Pancreas (tissue), 10 donors: ENCODE results near the gene CCDC78. TPM values are rescaled to one million over a fixed set of nuclear protein-coding genes. Genes with fewer than 3 reads are reported as not detected.
A peak's percentile ranks its signal among the peaks of the same experiment; 100 is the strongest.

Experiments used
- ATAC-seq, 4 donors: fragments of 200-7000 bp; cut with Tn5 transposase; one replicate each; pipeline versions ENCODE4 v1.8.0 to v1.9.1; 2020; ENCODE audit warnings: mild to moderate bottlenecking in 4 of 4, moderate library complexity in 4 of 4
- DNase-seq, 6 donors: peaks; one replicate each; pipeline ENCODE4 v3.0.0-alpha.2; 2020
- FAIRE-seq: peaks from 2 replicates; lab custom pipeline; 2012; peaks lifted over from hg19 to GRCh38; lab: Jason Lieb, UNC
- H3K27ac ChIP-seq, 4 donors: fragments of 200-600 bp; sonication (generic); 1 replicate in 3 of 4; 2 replicates in 1 of 4; pipeline versions ENCODE4 v1.5.0 to v1.8.0; 2020
- H3K27me3 ChIP-seq, 4 donors: fragments of 200-600 bp; one replicate each; pipeline ENCODE4 v1.8.0; 2021
- H3K36me3 ChIP-seq, 3 donors: fragments of 200-600 bp; sonication (generic) in 1 of 3; one replicate each; pipeline versions ENCODE4 v1.5.0 to v1.8.0; 2020 to 2021
- H3K4me1 ChIP-seq, 3 donors: fragments of 200-600 bp; one replicate each; pipeline ENCODE4 v1.8.0; 2021
- H3K4me3 ChIP-seq, 4 donors: fragments of 200-600 bp; sonication (generic) in 2 of 4; one replicate each; pipeline versions ENCODE4 v1.5.0 to v1.8.0; 2020 to 2021
- H3K9me3 ChIP-seq, 4 donors: fragments of 200-600 bp; one replicate each; pipeline ENCODE4 v1.8.0; 2021
- CTCF ChIP-seq, 4 donors: fragments of 200-600 bp; sonication (generic) in 3 of 4; IDR thresholded peaks; one replicate each; pipeline versions ENCODE4 v1.5.0 to v1.8.0; 2021; ENCODE audit warnings: antibody characterized with exemption in 4 of 4
- WGBS, 2 donors: extraction: QIAGEN DNeasy Blood & Tissue Kit; methylation state at CpG; one replicate each; pipeline ENCODE4 v1.1.7; 2013; 5-methylcytosine and 5-hydroxymethylcytosine counted together
- intact Hi-C, 3 donors: fragments of 100-400 bp; cut with DNase I; formaldehyde crosslinking; loops; one replicate each; pipeline versions ENCODE4 v1.11.1 to v1.14.2; 2022
- polyA plus RNA-seq, 2 donors: library from polyadenylated mRNA; stranded (reverse); fragments of 200-250 nt; gene quantifications; one replicate each; pipeline ENCODE4 v1.2.3, GENCODE V29; 2013
- total RNA-seq, 6 donors: library from RNA; stranded (reverse); fragmentation: NEBNext Ultra II Directional in 4 of 6; extraction: Animal tissue kit (Norgen Biotek cat#: 25700) in 4 of 6; gene quantifications; one replicate each; pipeline versions ENCODE4 v1.2.1 to v1.2.4, GENCODE V29; 2021 to 2023
- donor health status: healthy with polysubstance abuse.
- donor health status: DM: no; HTN: no; CAD: no; lungs with moderate emphysema.
- donor health status: DM: no; HTN: no; CAD: no.
- donor health status: control.
- donor health status: control.
- donor health status: Bipolar disorder and iron deficiency.
- donor health status: DM: yes; HTN: yes; CAD: no.
- donor health status: DM: no; HTN: no; CAD: no.
- donor health status: DM: no; HTN: no; CAD: no.
- donor health status: DM: yes; HTN: yes; CAD: no.

Gene CCDC78
- total and polyA plus RNA-seq, 8 donors, result 0.16 to 7.7 (median 0.46) TPM

- Histone ChIP-seq H3K4me1 (peaks cover 9 to 11% (median 9%) of the 10 kb centered on the region in 3 donors), H3K36me3 (peaks cover 0 to 19% (median 17%) of the 10 kb centered on the region in 3 donors), H3K27me3 (no peaks in the 10 kb centered on the region), H3K4me3 (no peak overlapping the region), H3K27ac (no peak overlapping the region), H3K9me3 (no peaks in the 10 kb centered on the region)
- intact Hi-C loops, result no loop called here
- 76 to 82% methylated on average over 23 of the region's 23 CpGs for WGBS, 2 donors
- peak in 2 of 6 donors; percentile 33 to 84 for DNase-seq
- no peak for ATAC-seq
- no peak for TF ChIP-seq CTCF (IDR thresholded peaks at IDR 0.05)
- no peak for FAIRE-seq
These were observed 49.3 kb downstream of the CCDC78 start for GRCh38 chr16:676913-677312.

GRCh38 chr16:676565-676902, 49.7 kb downstream of the CCDC78 start:
- H3K4me1 ChIP-seq, result peaks cover 5 to 7% (median 6%) of the 10 kb centered on the region in 3 donors

GRCh38 chr16:675884-676564, 50.2 kb downstream of the CCDC78 start:
- Histone ChIP-seq H3K27me3 (no peaks in the 10 kb centered on the region), H3K4me3 (peak overlapping the region in 2 of 4 donors; percentile 30 to 35), H3K9me3 (no peaks in the 10 kb centered on the region), H3K36me3 (peaks cover 0 to 21% (median 20%) of the 10 kb centered on the region in 3 donors), H3K27ac (no peak overlapping the region), H3K4me1 (peaks cover under 1 to 2% (median 1%) of the 10 kb centered on the region in 3 donors)
- FAIRE-seq, result no peak
- WGBS, 2 donors, result 42 to 46% methylated on average over 24 to 25 of the region's 25 CpGs
- DNase-seq, result peak in 1 of 6 donors; percentile 87
- ATAC-seq, result no peak
- intact Hi-C loops, result no loop called here
- TF ChIP-seq CTCF (IDR thresholded peaks at IDR 0.05), result no peak

More at GRCh38 chr16:676565-676902, 49.7 kb downstream of the CCDC78 start:
- ATAC-seq, result no peak
- H3K27ac ChIP-seq, result no peak overlapping the region
- intact Hi-C loops, result no loop called here
- FAIRE-seq, result no peak
- WGBS, 2 donors, result 88 to 92% methylated on average over 18 to 21 of the region's 21 CpGs
- H3K4me3 ChIP-seq, result no peak overlapping the region
- no peak for TF ChIP-seq CTCF (IDR thresholded peaks at IDR 0.05)
- H3K9me3 ChIP-seq, result no peaks in the 10 kb centered on the region
- no peaks in the 10 kb centered on the region for H3K27me3 ChIP-seq
- peaks cover 0 to 17% (median 15%) of the 10 kb centered on the region in 3 donors for H3K36me3 ChIP-seq
- no peak for DNase-seq

GRCh38 chr16:674968-675883, 51.0 kb downstream of the CCDC78 start, which contains the start of gene RHBDL1:
Gene RHBDL1, plus strand, starts transcription at chr16:675671. Its CDS starts 120 bp downstream, at chr16:675791.
- intact Hi-C loops, result no loop called here

More at GRCh38 chr16:674968-675883, 51.0 kb downstream of the CCDC78 start, which contains the start of gene RHBDL1:
- Histone ChIP-seq H3K27me3 (no peaks in the 10 kb centered on the region), H3K27ac (no peak within 1 kb of the TSS), H3K36me3 (peaks cover 0 to 28% (median 27%) of the 10 kb centered on the region in 3 donors), H3K4me1 (no peaks in the 10 kb centered on the region), H3K4me3 (peak within 1 kb of the TSS in 2 of 4 donors; percentile 30 to 35), H3K9me3 (no peaks in the 10 kb centered on the region)
- ATAC-seq (no peak), FAIRE-seq (no peak), DNase-seq (peak in 3 of 6 donors; percentile 53 to 87 (median 76))
- no peak for TF ChIP-seq CTCF (IDR thresholded peaks at IDR 0.05)
- 9 to 16% methylated on average over 31 to 73 of the region's 73 CpGs for WGBS, 2 donors
